ES-I3 (cell line): Measurements from ENCODE around the gene TSPAN13.

Experiments
- H3K36me3 ChIP-seq: 2 replicates; pipeline ENCODE4 v1.6.1; 2013; ENCODE audit warnings: mild to moderate bottlenecking, low read length, control low read depth, moderate library complexity; ENCODE audit not compliant: insufficient read depth
- H3K4me1 ChIP-seq: 2 replicates; pipeline ENCODE4 v1.6.1; 2013; ENCODE audit warnings: mild to moderate bottlenecking, control low read depth, low read length; ENCODE audit not compliant: insufficient read depth
- H3K9ac ChIP-seq: 2 replicates; pipeline ENCODE4 v1.6.1; 2013; ENCODE audit warnings: low read depth, mild to moderate bottlenecking, low read length, moderate library complexity
- H3K9me3 ChIP-seq: 2 replicates; pipeline ENCODE4 v1.6.1; 2013; ENCODE audit warnings: mild to moderate bottlenecking, low read length, moderate library complexity; ENCODE audit not compliant: control insufficient read depth, insufficient read depth

Gene TSPAN13

DNA sequence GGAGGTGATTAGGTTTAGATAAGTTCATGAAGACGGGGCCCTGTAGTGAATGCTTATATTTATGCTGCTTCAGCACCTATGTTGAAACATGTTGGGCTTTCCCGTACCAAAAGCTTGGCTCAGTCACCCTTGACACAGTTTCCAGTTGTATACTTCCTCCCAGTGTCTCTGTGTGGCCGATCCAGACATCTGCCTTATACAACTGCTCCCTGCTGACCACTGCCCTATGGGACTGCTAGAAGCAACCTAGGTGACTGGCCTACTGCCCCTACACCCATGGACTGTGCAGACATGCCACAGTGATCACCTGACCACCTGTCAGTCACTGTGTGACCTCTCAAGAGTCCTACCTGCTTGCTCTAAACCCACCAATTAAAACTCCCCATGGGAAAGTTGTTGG, 22.6 kb upstream of the TSPAN13 start:
- no peaks in the 10 kb centered on the region for H3K36me3 ChIP-seq
- no peaks in the 10 kb centered on the region for H3K4me1 ChIP-seq
- no peaks in the 10 kb centered on the region for H3K9me3 ChIP-seq
- H3K9ac ChIP-seq, result no peak overlapping the region

DNA sequence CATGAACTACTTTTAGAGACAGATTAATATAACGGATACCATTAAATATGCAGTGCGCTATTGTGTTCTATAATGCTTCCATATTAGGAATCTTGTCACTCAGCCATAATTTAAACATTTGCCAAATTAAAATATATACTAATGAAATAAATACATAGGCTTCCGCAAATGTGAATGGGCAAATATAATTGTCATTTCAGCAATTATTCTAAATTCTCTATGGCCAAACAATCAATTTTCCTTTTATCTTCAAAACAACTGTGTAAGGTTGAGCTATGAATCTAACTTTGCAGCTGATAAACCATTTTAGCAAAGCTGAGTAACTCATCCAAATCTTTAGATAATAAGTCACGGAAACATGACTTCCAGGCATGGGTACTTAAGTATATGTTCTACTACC, 20.7 kb upstream of the TSPAN13 start:
- Histone ChIP-seq H3K4me1 (peaks cover 5% of the 10 kb centered on the region; the same call in 1 of the 2 replicates), H3K9me3 (no peaks in the 10 kb centered on the region), H3K36me3 (no peaks in the 10 kb centered on the region), H3K9ac (no peak overlapping the region)

DNA sequence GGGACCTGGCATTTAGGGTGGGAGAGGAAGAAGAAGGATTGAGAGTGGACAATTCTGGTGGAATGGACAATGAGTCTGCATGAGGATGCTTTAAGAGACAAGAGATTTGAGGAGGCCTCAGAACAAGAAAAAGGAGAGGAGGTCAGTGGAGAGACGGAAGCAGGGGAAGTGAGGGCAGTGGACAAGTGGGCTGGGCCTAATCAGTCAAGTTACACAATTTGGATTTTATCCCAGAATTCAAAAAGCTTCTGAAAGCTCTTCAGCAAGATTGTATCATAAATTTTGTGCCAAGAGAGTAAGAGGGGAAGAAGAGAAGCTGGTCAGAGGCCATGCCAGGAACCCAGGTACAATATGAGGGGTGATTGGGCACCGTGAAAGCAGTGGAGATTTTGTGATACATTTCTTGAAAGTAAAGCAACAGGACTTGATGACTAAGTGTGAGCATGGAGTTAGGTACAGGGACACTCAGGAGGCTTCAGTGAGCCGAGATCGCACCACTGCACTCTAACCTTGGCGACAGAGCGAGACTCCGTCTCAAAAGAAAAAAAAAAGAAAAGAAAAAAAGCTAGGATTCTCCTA, 19.3 kb upstream of the TSPAN13 start:
- no peak overlapping the region for H3K9ac ChIP-seq
- no peaks in the 10 kb centered on the region for H3K9me3 ChIP-seq
- H3K36me3 ChIP-seq, result no peaks in the 10 kb centered on the region
- peaks cover 11% of the 10 kb centered on the region; the same call in 1 of the 2 replicates for H3K4me1 ChIP-seq

DNA sequence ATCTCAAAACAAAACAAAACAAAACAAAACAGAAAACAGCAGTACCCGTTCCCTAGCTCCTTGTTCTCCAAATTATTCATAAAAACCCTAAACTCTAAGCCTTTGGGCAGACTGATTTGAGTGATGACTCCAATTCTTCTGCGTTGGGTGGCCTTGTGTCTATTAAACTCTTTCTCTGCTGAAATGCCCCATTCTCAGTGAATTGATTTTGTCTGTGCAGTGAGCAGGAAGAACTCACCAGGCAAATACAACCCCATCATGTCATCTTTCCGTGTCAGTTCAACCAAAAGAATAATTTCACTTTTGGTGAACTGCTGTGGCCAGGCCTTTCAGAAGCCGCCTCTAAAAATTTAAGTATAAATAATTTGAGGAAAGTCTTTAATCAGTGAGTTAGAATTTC, 18.5 kb upstream of the TSPAN13 start:
- Histone ChIP-seq H3K36me3 (no peaks in the 10 kb centered on the region), H3K9me3 (no peaks in the 10 kb centered on the region), H3K4me1 (peaks cover 11% of the 10 kb centered on the region; the same call in 1 of the 2 replicates), H3K9ac (no peak overlapping the region)

DNA sequence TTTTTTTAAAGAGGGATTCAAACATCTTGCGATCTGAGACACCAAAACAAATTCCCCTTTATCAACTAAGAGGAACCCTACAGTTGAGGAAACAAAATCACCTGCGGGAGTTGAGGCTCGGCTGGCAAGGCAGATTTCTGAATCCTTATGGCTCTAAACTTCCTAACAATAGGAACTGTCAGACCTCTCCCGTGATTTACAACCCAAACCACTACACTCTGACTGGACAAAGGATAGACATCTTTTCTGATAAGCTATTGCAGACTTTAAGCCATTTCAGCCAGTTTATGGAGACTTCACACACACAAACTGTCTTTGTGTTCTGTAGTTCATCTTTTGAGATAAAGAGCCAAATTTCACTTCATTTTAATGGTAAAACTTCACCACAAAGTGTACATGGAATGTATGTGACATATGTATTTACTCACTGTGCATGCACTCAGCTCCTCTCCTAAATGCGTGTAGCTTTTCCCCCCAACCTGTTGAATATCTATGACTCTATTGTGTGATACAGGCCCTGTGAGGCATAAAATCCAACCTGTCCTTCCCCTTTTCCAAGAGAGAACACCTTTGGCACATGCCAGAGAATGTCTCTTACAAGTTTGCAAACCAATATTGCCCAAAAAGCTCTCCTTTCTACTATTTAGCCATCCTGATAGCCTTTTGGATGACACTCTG, 15.4 kb upstream of the TSPAN13 start:
- Histone ChIP-seq H3K4me1 (peaks cover 11% of the 10 kb centered on the region; the same call in 1 of the 2 replicates), H3K9ac (no peak overlapping the region), H3K36me3 (no peaks in the 10 kb centered on the region), H3K9me3 (no peaks in the 10 kb centered on the region)

DNA sequence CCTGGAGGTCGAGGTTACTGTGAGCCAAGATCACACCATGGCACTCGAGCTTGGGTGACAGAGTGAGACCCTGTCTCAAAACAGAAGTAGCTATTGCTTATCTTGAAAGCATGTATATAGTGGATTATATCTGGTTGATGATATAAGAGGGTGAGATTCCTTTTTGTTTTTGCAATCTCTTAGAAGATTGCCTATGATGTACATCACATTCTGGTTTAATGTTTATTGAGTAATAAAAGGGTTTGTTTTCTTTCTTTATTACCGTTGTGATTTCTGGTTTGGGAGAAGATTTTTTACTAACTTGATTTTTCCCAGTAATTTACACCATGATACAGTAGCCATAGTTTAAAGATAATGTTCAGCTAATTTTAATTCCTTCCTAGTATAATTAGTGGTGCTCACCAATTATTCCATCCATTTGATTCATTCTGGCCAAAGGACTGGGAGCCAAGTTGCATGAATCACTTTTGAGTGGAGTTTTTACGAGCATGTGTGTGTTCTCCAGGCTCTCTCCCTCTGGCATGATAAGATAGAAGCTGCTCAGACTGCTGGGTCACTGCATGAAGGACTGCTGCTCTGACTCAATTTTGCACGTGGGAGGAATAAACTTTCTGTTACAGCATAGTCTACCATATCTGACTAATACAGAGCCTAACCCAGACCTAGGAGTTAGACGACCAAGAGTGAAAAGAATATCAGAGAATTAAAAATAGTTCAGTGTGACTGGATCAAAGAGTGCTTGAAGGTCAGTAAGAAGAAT, 13.5 kb upstream of the TSPAN13 start:
- Histone ChIP-seq H3K36me3 (no peaks in the 10 kb centered on the region), H3K9ac (no peak overlapping the region), H3K4me1 (peaks cover 15% of the 10 kb centered on the region), H3K9me3 (no peaks in the 10 kb centered on the region)

DNA sequence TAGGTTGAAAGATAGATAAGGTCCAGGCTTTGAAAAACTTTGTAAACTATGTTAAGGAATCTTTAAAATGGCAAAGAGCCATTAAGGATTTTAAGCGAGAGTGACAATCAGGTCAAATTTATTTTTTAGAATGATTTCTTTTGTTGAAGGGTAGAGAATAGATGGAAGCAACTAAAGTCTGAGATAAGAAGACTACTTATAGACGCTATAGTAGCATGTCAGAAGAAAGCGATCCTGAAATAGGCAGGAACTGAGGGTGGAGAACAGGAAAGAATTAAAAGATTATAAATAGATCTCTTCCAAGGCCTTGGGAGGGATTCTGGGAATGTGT, 13.0 kb upstream of the TSPAN13 start:
- H3K36me3 ChIP-seq, result no peaks in the 10 kb centered on the region
- H3K9ac ChIP-seq, result no peak overlapping the region
- peaks cover 21% of the 10 kb centered on the region for H3K4me1 ChIP-seq
- H3K9me3 ChIP-seq, result no peaks in the 10 kb centered on the region

DNA sequence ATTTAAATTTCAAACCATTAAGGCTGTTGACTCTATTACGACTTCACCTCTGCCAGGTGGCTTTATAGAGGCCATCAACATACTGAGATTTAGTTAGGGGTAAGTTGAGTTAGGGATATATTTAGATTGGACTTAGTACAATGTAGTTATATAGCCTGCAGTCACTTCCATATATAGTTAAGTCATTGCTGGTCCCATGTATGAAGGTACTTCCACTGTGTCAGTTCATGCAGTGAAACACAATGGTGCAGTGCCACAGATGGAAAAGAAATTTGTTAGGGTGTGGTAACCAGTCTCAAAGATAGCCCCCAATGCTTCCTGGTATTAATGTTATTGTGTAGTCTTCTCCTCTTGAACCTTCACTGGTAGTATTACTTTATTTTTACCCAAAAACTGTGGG, 12.6 kb upstream of the TSPAN13 start:
- H3K4me1 ChIP-seq, result peaks cover 22% of the 10 kb centered on the region
- no peaks in the 10 kb centered on the region for H3K36me3 ChIP-seq
- no peak overlapping the region for H3K9ac ChIP-seq
- H3K9me3 ChIP-seq, result no peaks in the 10 kb centered on the region

DNA sequence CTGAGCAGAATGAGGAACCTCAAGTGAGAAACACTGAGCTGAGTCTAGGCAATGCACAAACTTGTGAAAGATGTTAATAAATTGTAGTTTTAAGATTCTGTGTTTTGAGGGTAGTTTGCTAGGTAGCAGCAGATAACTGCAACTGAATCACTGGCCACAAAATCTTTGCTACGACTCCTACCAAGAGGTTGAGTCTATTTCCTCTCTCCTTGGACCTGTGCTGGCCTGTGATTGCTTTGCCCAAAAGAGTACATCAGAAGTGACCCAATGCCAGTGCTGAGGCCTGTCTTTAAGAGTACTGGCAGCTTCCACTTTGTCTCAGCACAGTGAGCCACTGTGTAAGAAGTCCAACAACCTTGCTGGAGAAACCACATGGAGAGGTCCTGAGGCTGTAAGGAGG, 11.9 kb upstream of the TSPAN13 start:
- no peaks in the 10 kb centered on the region for H3K36me3 ChIP-seq
- H3K4me1 ChIP-seq, result peaks cover 21% of the 10 kb centered on the region
- H3K9me3 ChIP-seq, result no peaks in the 10 kb centered on the region
- no peak overlapping the region for H3K9ac ChIP-seq

DNA sequence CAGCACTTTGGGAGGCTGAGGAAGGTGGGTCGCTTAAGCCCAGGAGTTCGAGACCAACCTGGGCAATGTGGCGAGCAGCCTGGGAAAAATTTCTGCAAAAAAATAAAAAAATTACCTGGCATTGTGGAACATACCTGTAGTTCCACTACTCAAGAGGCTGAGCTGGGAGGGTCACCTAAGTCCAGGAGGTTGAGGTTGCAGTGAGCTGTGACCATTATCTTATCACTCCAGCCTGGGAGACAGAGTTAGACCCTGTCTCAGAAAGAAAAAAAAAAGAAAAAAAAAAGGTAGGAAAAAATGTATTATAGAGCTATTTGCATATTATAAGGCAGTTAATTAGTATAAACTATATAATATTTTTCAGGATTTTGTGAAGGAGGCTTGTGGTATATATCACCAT, 11.0 kb upstream of the TSPAN13 start:
- no peaks in the 10 kb centered on the region for H3K9me3 ChIP-seq
- no peaks in the 10 kb centered on the region for H3K36me3 ChIP-seq
- H3K4me1 ChIP-seq, result peaks cover 17% of the 10 kb centered on the region
- H3K9ac ChIP-seq, result no peak overlapping the region

DNA sequence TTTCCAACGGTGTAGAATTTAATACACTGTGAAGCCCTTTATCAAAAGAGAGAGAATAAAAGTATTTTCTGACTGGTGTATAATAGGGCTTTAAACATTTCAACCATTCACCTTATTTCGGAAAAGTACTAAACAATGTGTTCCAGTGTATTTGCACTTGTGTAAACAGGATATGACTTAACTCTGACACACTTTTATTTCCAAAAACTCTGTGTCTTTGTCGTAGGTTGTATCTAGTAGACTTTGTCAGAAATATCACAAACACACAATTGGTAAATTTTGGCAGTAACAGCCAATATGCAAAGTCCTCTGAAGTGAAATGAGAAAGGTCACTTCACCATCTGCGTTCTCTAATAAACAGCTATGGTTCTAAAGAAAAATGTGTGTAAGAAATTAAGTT, 10.3 kb upstream of the TSPAN13 start:
- Histone ChIP-seq H3K4me1 (peaks cover 14% of the 10 kb centered on the region), H3K36me3 (no peaks in the 10 kb centered on the region), H3K9me3 (no peaks in the 10 kb centered on the region), H3K9ac (no peak overlapping the region)

DNA sequence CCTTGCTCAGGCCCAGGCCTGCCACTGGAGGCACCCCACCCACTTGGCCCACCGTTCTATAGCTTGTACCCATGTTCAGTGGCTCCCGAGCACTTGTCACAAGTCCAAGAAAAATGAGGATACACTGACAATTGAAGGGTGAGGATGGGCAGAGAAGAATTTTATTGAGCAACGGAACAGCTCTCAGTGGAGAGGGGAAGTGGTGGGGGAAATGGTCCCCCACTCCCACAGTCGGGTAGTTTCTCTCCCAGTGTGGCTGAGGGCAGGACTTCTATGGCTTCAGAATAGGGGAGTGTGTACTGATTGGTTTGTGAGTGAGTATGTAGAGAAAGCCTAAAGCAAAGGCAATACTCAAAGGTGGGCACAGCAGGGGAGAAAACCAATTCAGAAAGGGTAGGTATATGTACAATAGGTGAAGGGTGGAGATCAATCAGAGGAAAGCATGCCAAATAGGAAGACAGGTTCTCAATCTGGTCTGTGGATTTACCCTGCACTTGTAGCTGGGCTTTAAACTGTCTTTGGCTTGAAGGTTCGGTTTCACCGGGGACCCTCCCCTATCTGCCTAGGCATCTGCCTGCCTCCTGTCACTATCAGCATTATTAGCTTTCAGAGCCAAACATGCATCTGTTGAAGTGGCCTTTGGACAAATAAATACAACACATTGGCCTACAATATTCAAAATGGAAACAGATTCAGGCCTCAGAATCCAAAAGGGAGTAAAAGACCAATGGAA, 8.9 kb upstream of the TSPAN13 start:
- no peaks in the 10 kb centered on the region for H3K36me3 ChIP-seq
- H3K9me3 ChIP-seq, result no peaks in the 10 kb centered on the region
- peaks cover 11% of the 10 kb centered on the region for H3K4me1 ChIP-seq
- H3K9ac ChIP-seq, result no peak overlapping the region

DNA sequence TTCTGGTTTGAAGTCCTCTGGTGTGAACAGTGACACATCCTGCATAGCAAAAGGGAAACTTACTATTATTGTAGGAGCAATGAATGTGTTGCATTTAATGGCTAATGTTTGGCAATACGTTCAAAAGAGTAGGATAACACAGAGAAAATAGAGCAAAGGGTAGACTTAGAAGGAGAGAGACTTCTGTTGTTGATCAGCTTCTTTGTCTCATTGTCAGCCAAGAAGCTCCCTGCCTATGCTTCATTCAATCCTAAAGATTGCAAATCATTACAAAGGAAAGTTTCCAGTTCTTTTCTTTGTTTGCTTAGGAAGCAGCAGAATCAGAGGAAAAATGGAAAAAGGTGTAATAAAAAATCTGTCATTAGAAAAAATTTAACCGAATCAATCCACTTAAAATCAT, 7.9 kb upstream of the TSPAN13 start:
- Histone ChIP-seq H3K4me1 (peaks cover 11% of the 10 kb centered on the region), H3K9ac (no peak overlapping the region), H3K9me3 (no peaks in the 10 kb centered on the region), H3K36me3 (no peaks in the 10 kb centered on the region)

DNA sequence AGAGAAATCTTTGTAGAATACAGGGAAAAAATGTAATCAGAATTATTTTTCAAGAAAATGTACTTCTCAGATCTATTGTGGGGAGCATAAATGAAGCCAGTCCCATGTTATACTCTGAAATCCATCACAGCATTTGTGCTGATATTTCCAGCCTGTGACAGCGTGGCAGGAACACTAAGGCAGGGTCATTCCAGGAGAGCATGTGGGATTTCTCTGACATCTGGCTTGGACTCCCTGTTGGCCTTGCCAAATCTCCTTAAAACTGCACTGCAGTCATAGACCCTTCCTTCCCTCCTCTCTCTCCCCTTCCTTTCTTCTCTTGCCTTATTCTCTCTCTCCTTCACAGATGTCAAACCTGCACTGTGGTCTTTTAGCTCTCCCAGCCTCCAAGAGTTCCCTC, 6.5 kb upstream of the TSPAN13 start:
- Histone ChIP-seq H3K9ac (no peak overlapping the region), H3K4me1 (peaks cover 11% of the 10 kb centered on the region), H3K9me3 (no peaks in the 10 kb centered on the region), H3K36me3 (no peaks in the 10 kb centered on the region)
